IPS-NIHi7 (cell line): ENCODE data around the gene FOXO1.

Experiments
- DNase-seq: peaks from one replicate; pipeline ENCODE4 v3.0.0; 2012; ENCODE audit warnings: mixed read lengths; ENCODE audit errors: extremely low spot score

Gene FOXO1

GRCh38 chr13:40605573-40605972 is 60.9 kb downstream of the FOXO1 start:
- no peak for DNase-seq

- DNase-seq: no peak
These were observed 62.3 kb downstream of the FOXO1 start for GRCh38 chr13:40604135-40604534.

GRCh38 chr13:40600149-40600751 is 66.2 kb downstream of the FOXO1 start:
- DNase-seq: no peak

- no peak for DNase-seq
These were observed 66.7 kb downstream of the FOXO1 start for GRCh38 chr13:40599747-40600146.

GRCh38 chr13:40599124-40599523 is 67.3 kb downstream of the FOXO1 start:
- DNase-seq: no peak

- DNase-seq: no peak
These were observed 67.9 kb downstream of the FOXO1 start for GRCh38 chr13:40598569-40598968.

- DNase-seq: no peak
These were observed 68.6 kb downstream of the FOXO1 start for GRCh38 chr13:40597735-40598365.

GRCh38 chr13:40596484-40596883 is 70.0 kb downstream of the FOXO1 start:
- DNase-seq: no peak

- no peak for DNase-seq
These were observed 70.7 kb downstream of the FOXO1 start for GRCh38 chr13:40595693-40596092.

GRCh38 chr13:40592035-40592434 is 74.4 kb downstream of the FOXO1 start:
- DNase-seq: no peak

GRCh38 chr13:40591091-40591490 is 75.3 kb downstream of the FOXO1 start:
- no peak for DNase-seq

GRCh38 chr13:40590112-40590862 is 76.2 kb downstream of the FOXO1 start:
- DNase-seq: no peak

- no peak for DNase-seq
These were observed 76.9 kb downstream of the FOXO1 start for GRCh38 chr13:40589285-40590109.

- DNase-seq: no peak
These were observed 78.3 kb downstream of the FOXO1 start for GRCh38 chr13:40588101-40588500.

GRCh38 chr13:40586886-40587565 is 79.4 kb downstream of the FOXO1 start:
- DNase-seq: no peak

GRCh38 chr13:40585911-40586471 is 80.5 kb downstream of the FOXO1 start:
- DNase-seq: no peak

- no peak for DNase-seq
These were observed 82.7 kb downstream of the FOXO1 start for GRCh38 chr13:40583738-40584137.

- DNase-seq: no peak
These were observed 83.9 kb downstream of the FOXO1 start for GRCh38 chr13:40582531-40582930.

GRCh38 chr13:40581277-40581579 is 85.2 kb downstream of the FOXO1 start:
- no peak for DNase-seq

GRCh38 chr13:40580566-40581276 is 85.7 kb downstream of the FOXO1 start:
- no peak for DNase-seq

GRCh38 chr13:40579535-40579934 is 86.9 kb downstream of the FOXO1 start:
- no peak for DNase-seq
